ENCODE data around the gene GXYLT2. TPM values are rescaled to one million over a fixed set of nuclear protein-coding genes. Genes with fewer than 3 reads are reported as not detected.

Gene GXYLT2
- polyA plus RNA-seq, 3 donors: 0.58 to 17.5 (median 3.3) TPM

- WGBS, 3 donors: 81 to 88% (median 84%) methylated on average over 10 of the region's 10 CpGs
- no peak overlapping the region for H3K27ac ChIP-seq (ENCODE audit: low read depth, low read length)
These were observed 2.5 kb downstream of the GXYLT2 start for GRCh38 chr3:72890166-72890925.

- H3K27ac ChIP-seq (ENCODE audit: low read depth, low read length): no peak overlapping the region
- WGBS, 3 donors: 27 to 44% (median 29%) methylated on average over 8 of the region's 8 CpGs
These were observed 3.4 kb downstream of the GXYLT2 start for GRCh38 chr3:72891053-72891855.

- 33 to 80% (median 38%) methylated on average over 4 of the region's 4 CpGs for WGBS, 3 donors
- no peak overlapping the region for H3K27ac ChIP-seq (ENCODE audit: low read depth, low read length)
These were observed 4.4 kb downstream of the GXYLT2 start for GRCh38 chr3:72892081-72892775.

- 66 to 71% (median 70%) methylated on average over 4 of the region's 4 CpGs for WGBS, 3 donors
- H3K27ac ChIP-seq (ENCODE audit: low read depth, low read length): no peak overlapping the region
These were observed 5.0 kb downstream of the GXYLT2 start for GRCh38 chr3:72892870-72893269.

- WGBS, 3 donors: 61 to 92% (median 81%) methylated on average over 5 of the region's 5 CpGs
- no peak overlapping the region for H3K27ac ChIP-seq (ENCODE audit: low read depth, low read length)
These were observed 7.2 kb downstream of the GXYLT2 start for GRCh38 chr3:72894976-72895552.

- WGBS, 3 donors: 66 to 77% (median 74%) methylated on average over 4 of the region's 4 CpGs
- no peak overlapping the region for H3K27ac ChIP-seq (ENCODE audit: low read depth, low read length)
These were observed 9.3 kb downstream of the GXYLT2 start for GRCh38 chr3:72896996-72897757.

- no peak overlapping the region for H3K27ac ChIP-seq (ENCODE audit: low read depth, low read length)
These were observed 9.8 kb downstream of the GXYLT2 start for GRCh38 chr3:72897758-72898007.

GRCh38 chr3:72899349-72899765 is 11.5 kb downstream of the GXYLT2 start:
- no peak overlapping the region for H3K27ac ChIP-seq (ENCODE audit: low read depth, low read length)
- 60 to 76% (median 71%) methylated on average over 6 of the region's 6 CpGs for WGBS, 3 donors

GRCh38 chr3:72900048-72900447 is 12.2 kb downstream of the GXYLT2 start:
- WGBS, 3 donors: 82 to 88% (median 85%) methylated on average over 7 of the region's 7 CpGs
- H3K27ac ChIP-seq (ENCODE audit: low read depth, low read length): no peak overlapping the region

- H3K27ac ChIP-seq (ENCODE audit: low read depth, low read length): no peak overlapping the region
- 89 to 91% (median 89%) methylated on average over 2 of the region's 2 CpGs for WGBS, 3 donors
These were observed 14.0 kb downstream of the GXYLT2 start for GRCh38 chr3:72901840-72902239.

GRCh38 chr3:72903004-72903403 is 15.2 kb downstream of the GXYLT2 start:
- 81 to 96% (median 86%) methylated on average over 3 of the region's 3 CpGs for WGBS, 3 donors

GRCh38 chr3:72904163-72904562 is 16.3 kb downstream of the GXYLT2 start:
- 69 to 79% (median 75%) methylated on average over 2 of the region's 2 CpGs for WGBS, 3 donors
- H3K27ac ChIP-seq (ENCODE audit: low read depth, low read length): no peak overlapping the region

More at GRCh38 chr3:72903004-72903403, 15.2 kb downstream of the GXYLT2 start:
- no peak overlapping the region for H3K27ac ChIP-seq (ENCODE audit: low read depth, low read length)

GRCh38 chr3:72906154-72906553 is 18.3 kb downstream of the GXYLT2 start:
- no peak overlapping the region for H3K27ac ChIP-seq (ENCODE audit: low read depth, low read length)

GRCh38 chr3:72907131-72907711 is 19.4 kb downstream of the GXYLT2 start:
- no peak overlapping the region for H3K27ac ChIP-seq (ENCODE audit: low read depth, low read length)
- WGBS, 3 donors: 53 to 78% (median 55%) methylated on average over 4 of the region's 4 CpGs

More at GRCh38 chr3:72906154-72906553, 18.3 kb downstream of the GXYLT2 start:
- 83 to 87% (median 86%) methylated on average over 6 of the region's 6 CpGs for WGBS, 3 donors

GRCh38 chr3:72907731-72908620 is 20.1 kb downstream of the GXYLT2 start:
- H3K27ac ChIP-seq (ENCODE audit: low read depth, low read length): no peak overlapping the region
- 53 to 81% (median 54%) methylated on average over 14 of the region's 14 CpGs for WGBS, 3 donors

GRCh38 chr3:72909591-72909990 is 21.7 kb downstream of the GXYLT2 start:
- H3K27ac ChIP-seq (ENCODE audit: low read depth, low read length): no peak overlapping the region
- WGBS, 3 donors: 93 to 98% (median 95%) methylated on average over 3 of the region's 3 CpGs

- WGBS, 3 donors: 62 to 80% (median 74%) methylated on average over 2 of the region's 2 CpGs
- no peak overlapping the region for H3K27ac ChIP-seq (ENCODE audit: low read depth, low read length)
These were observed 24.7 kb downstream of the GXYLT2 start for GRCh38 chr3:72912532-72912931.

Data from adipose tissue (tissue), 3 donors.